ENCODE data around the gene TEC.

- TF ChIP-seq TAF1 (IDR thresholded peaks at IDR 0.05; ENCODE audit: borderline replicate concordance, insufficient read depth, low read length) (no peak), SIN3A (IDR thresholded peaks at IDR 0.05; ENCODE audit: borderline replicate concordance, insufficient read depth, low read length) (no peak), POLR2AphosphoS5 (IDR thresholded peaks at IDR 0.05; ENCODE audit: low read depth, low read length) (no peak), REST (IDR thresholded peaks at IDR 0.05; ENCODE audit: insufficient read depth in 1 of 2, low read depth in 2 of 2, low read length in 2 of 2) (no peak)
Observed at GRCh38 chr4:48121180-48121579, 148.5 kb downstream of the TEC start.
